Astrocyte (in vitro differentiated cells and primary cell): Measurements from ENCODE around the gene LRCH4. TPM values are rescaled to one million over a fixed set of nuclear protein-coding genes. Genes with fewer than 3 reads are reported as not detected.

Experiments used
- DNase-seq: peaks from one replicate; pipeline ENCODE4 v3.0.0-alpha.2; 2010; ENCODE audit warnings: low read depth
- FAIRE-seq: peaks from 2 replicates; lab custom pipeline; 2011; peaks lifted over from hg19 to GRCh38; lab: Jason Lieb, UNC
- H2AFZ ChIP-seq: 2 replicates; pipeline ENCODE4 v1.6.0; 2012; ENCODE audit warnings: low read depth, low read length, inconsistent platforms
- H3K27ac ChIP-seq: 2 replicates; pipeline ENCODE4 v1.5.1; 2011; ENCODE audit warnings: low read depth, low read length, inconsistent platforms
- H3K27me3 ChIP-seq: 2 replicates; pipeline ENCODE4 v1.6.0; 2011; ENCODE audit warnings: low read length, inconsistent platforms; ENCODE audit not compliant: insufficient read depth
- H3K36me3 ChIP-seq: 2 replicates; pipeline ENCODE4 v1.5.1; 2011; ENCODE audit warnings: low read length, inconsistent platforms; ENCODE audit not compliant: insufficient read depth
- H3K4me1 ChIP-seq: 2 replicates; pipeline ENCODE4 v1.5.1; 2011; ENCODE audit warnings: low read length, inconsistent platforms; ENCODE audit not compliant: insufficient read depth
- H3K4me2 ChIP-seq: 2 replicates; pipeline ENCODE4 v1.6.0; 2012; ENCODE audit warnings: low read length, inconsistent platforms
- H3K4me3 ChIP-seq: 2 replicates; pipeline ENCODE4 v1.5.1; 2011; ENCODE audit warnings: low read depth, mild to moderate bottlenecking, low read length, inconsistent platforms; ENCODE audit not compliant: insufficient read depth
- H3K79me2 ChIP-seq: 2 replicates; pipeline ENCODE4 v1.6.0; 2012; ENCODE audit warnings: mild to moderate bottlenecking, low read length, inconsistent platforms; ENCODE audit not compliant: insufficient read depth
- H3K9ac ChIP-seq: 2 replicates; pipeline ENCODE4 v1.6.0; 2012; ENCODE audit warnings: mild to moderate bottlenecking, low read length, inconsistent platforms
- H3K9me3 ChIP-seq: 2 replicates; pipeline ENCODE4 v1.5.1; 2012; ENCODE audit warnings: low read depth, mild to moderate bottlenecking, low read length, inconsistent platforms; ENCODE audit not compliant: insufficient read depth
- H4K20me1 ChIP-seq: 2 replicates; pipeline ENCODE4 v1.6.0; 2012; ENCODE audit warnings: low read length, inconsistent platforms; ENCODE audit not compliant: insufficient read depth
- H3K27ac Mint-ChIP-seq: one replicate; pipeline ENCODE4 v1.8.0; 2021; ENCODE audit warnings: mild to moderate bottlenecking, mixed read lengths; ENCODE audit not compliant: unreplicated experiment
- H3K27me3 Mint-ChIP-seq: one replicate; pipeline ENCODE4 v1.8.0; 2021; ENCODE audit warnings: low read depth, mixed read lengths; ENCODE audit not compliant: unreplicated experiment
- H3K36me3 Mint-ChIP-seq: one replicate; pipeline ENCODE4 v1.8.0; 2021; ENCODE audit warnings: low read depth, mixed read lengths; ENCODE audit not compliant: unreplicated experiment
- H3K4me1 Mint-ChIP-seq: one replicate; pipeline ENCODE4 v1.8.0; 2021; ENCODE audit warnings: low read depth, mixed read lengths; ENCODE audit not compliant: unreplicated experiment
- H3K4me3 Mint-ChIP-seq: one replicate; pipeline ENCODE4 v1.8.0; 2021; ENCODE audit warnings: mild to moderate bottlenecking, moderate library complexity, mixed read lengths; ENCODE audit not compliant: unreplicated experiment
- H3K9me3 Mint-ChIP-seq: one replicate; pipeline ENCODE4 v1.8.0; 2021; ENCODE audit warnings: mild to moderate bottlenecking, mixed read lengths; ENCODE audit not compliant: unreplicated experiment
- CTCF ChIP-seq: IDR thresholded peaks from 2 replicates; pipeline ENCODE4 v1.5.1; 2011; ENCODE audit warnings: low read depth, mild to moderate bottlenecking, inconsistent platforms, low read length, moderate library complexity; ENCODE audit not compliant: insufficient read depth
- EZH2 ChIP-seq: IDR thresholded peaks from 2 replicates; pipeline ENCODE4 v1.6.1; 2012; ENCODE audit warnings: mild to moderate bottlenecking, low read length, inconsistent platforms; ENCODE audit not compliant: insufficient read depth
- total RNA-seq: library from RNA; stranded (reverse); gene quantifications from 2 replicates; pipeline ENCODE4 v1.2.1, GENCODE V29; 2021

Gene LRCH4
- total RNA-seq, 1 donor from 2014 or later = 62.5 TPM

- Mint-ChIP-seq H3K27ac (no peak overlapping the region), H3K4me3 (no peak overlapping the region), H3K36me3 (peaks cover 4% of the 10 kb centered on the region), H3K27me3 (peaks cover 5% of the 10 kb centered on the region), H3K4me1 (peaks cover 6% of the 10 kb centered on the region), H3K9me3 (no peaks in the 10 kb centered on the region)
- Histone ChIP-seq H3K4me2 (no peak overlapping the region), H3K9me3 (no peaks in the 10 kb centered on the region), H3K4me1 (peaks cover 24% of the 10 kb centered on the region), H3K27me3 (no peaks in the 10 kb centered on the region), H3K4me3 (no peak overlapping the region), H3K9ac (no peak overlapping the region), H4K20me1 (no peaks in the 10 kb centered on the region), H2AFZ (no peak overlapping the region), H3K36me3 (no peaks in the 10 kb centered on the region), H3K27ac (no peak overlapping the region), H3K79me2 (no peaks in the 10 kb centered on the region)
- no peak for FAIRE-seq
- TF ChIP-seq CTCF (no peak), EZH2 (no peak)
- DNase-seq = no peak
These were observed 12.8 kb downstream of the LRCH4 start for GRCh38 chr7:100572949-100573675.

- H3K27me3 Mint-ChIP-seq = peaks cover 5% of the 10 kb centered on the region
- H3K4me3 Mint-ChIP-seq = no peak overlapping the region
- H3K27me3 ChIP-seq = no peaks in the 10 kb centered on the region
- H3K79me2 ChIP-seq = no peaks in the 10 kb centered on the region
- H2AFZ ChIP-seq = no peak overlapping the region
- peaks cover 4% of the 10 kb centered on the region for H3K36me3 Mint-ChIP-seq
- no peak overlapping the region for H3K4me2 ChIP-seq
- H3K4me3 ChIP-seq = no peak overlapping the region
- DNase-seq (no peak), FAIRE-seq (no peak)
- H3K4me1 ChIP-seq = peaks cover 28% of the 10 kb centered on the region
- H3K9me3 Mint-ChIP-seq = no peaks in the 10 kb centered on the region
- no peaks in the 10 kb centered on the region for H3K36me3 ChIP-seq
- H3K4me1 Mint-ChIP-seq = peaks cover 6% of the 10 kb centered on the region
- H3K27ac Mint-ChIP-seq = no peak overlapping the region
- no peaks in the 10 kb centered on the region for H4K20me1 ChIP-seq
- no peaks in the 10 kb centered on the region for H3K9me3 ChIP-seq
- H3K27ac ChIP-seq = no peak overlapping the region
- no peak overlapping the region for H3K9ac ChIP-seq
- TF ChIP-seq CTCF (no peak), EZH2 (no peak)
These were observed 13.5 kb downstream of the LRCH4 start for GRCh38 chr7:100572281-100572948.

- H3K36me3 ChIP-seq = no peaks in the 10 kb centered on the region
- TF ChIP-seq CTCF = no peak
- no peaks in the 10 kb centered on the region for H3K9me3 ChIP-seq
- H4K20me1 ChIP-seq = no peaks in the 10 kb centered on the region
- no peaks in the 10 kb centered on the region for H3K9me3 Mint-ChIP-seq
- H3K36me3 Mint-ChIP-seq = peaks cover 4% of the 10 kb centered on the region
- no peak overlapping the region for H3K4me2 ChIP-seq
- FAIRE-seq (no peak), DNase-seq (no peak)
- no peak overlapping the region for H3K4me3 ChIP-seq
- H3K4me3 Mint-ChIP-seq = no peak overlapping the region
- no peak overlapping the region for H3K9ac ChIP-seq
- H3K4me1 ChIP-seq = peaks cover 29% of the 10 kb centered on the region
- peaks cover 5% of the 10 kb centered on the region for H3K27me3 Mint-ChIP-seq
- no peak overlapping the region for H3K27ac ChIP-seq
- no peak overlapping the region for H2AFZ ChIP-seq
- H3K27ac Mint-ChIP-seq = peak overlapping the region; percentile 59
- no peaks in the 10 kb centered on the region for H3K79me2 ChIP-seq
- H3K4me1 Mint-ChIP-seq = peaks cover 6% of the 10 kb centered on the region
- H3K27me3 ChIP-seq = no peaks in the 10 kb centered on the region
These were observed 14.2 kb downstream of the LRCH4 start for GRCh38 chr7:100571829-100572116.
